Esophagus squamous epithelium (tissue), 4 donors: Measurements from ENCODE around the gene CXADR.

Source experiments
- CTCF ChIP-seq, 6 experiments: fragments of 450-650 bp in 4 of 6; fragments of 200-600 bp in 2 of 6; sonication (generic) in 2 of 6; IDR thresholded peaks; one replicate each; pipeline ENCODE4 v1.5.1; 2016 to 2019; ENCODE audit warnings: antibody characterized with exemption in 6 of 6, mild to moderate bottlenecking in 4 of 6, moderate library complexity in 4 of 6
- POLR2A ChIP-seq, 4 donors: fragments of 450-650 bp; IDR thresholded peaks; one replicate each; pipeline ENCODE4 v1.6.1; 2017; ENCODE audit warnings: antibody characterized with exemption in 4 of 4, mild to moderate bottlenecking in 4 of 4, moderate library complexity in 3 of 4

GRCh38 chr21:17580319-17580718 is 67.5 kb downstream of the CXADR start:
- no peak for TF ChIP-seq CTCF (IDR thresholded peaks at IDR 0.05)
- no peak for TF ChIP-seq POLR2A (IDR thresholded peaks at IDR 0.05)
